D721Med (cell line): ENCODE measurements around the gene PTMS.

Source experiments
- DNase-seq: peaks from one replicate; pipeline ENCODE4 v3.0.0; 2011; ENCODE audit warnings: low spot score; ENCODE audit not compliant: insufficient read length
- FAIRE-seq: peaks from 2 replicates; lab custom pipeline; 2011; peaks lifted over from hg19 to GRCh38; lab: Jason Lieb, UNC
- CTCF ChIP-seq: IDR thresholded peaks from 2 replicates; pipeline ENCODE4 v1.5.1; 2012; ENCODE audit warnings: mild to moderate bottlenecking, control low read depth; ENCODE audit not compliant: insufficient read depth; ENCODE audit errors: missing control alignments

The PTMS gene

GRCh38 chr12:6810758-6811157 lies 44.6 kb downstream of the PTMS start:
- DNase-seq (no peak), FAIRE-seq (no peak)
- TF ChIP-seq CTCF: no peak

GRCh38 chr12:6813363-6813762 lies 47.2 kb downstream of the PTMS start:
- FAIRE-seq (no peak), DNase-seq (no peak)
- TF ChIP-seq CTCF: no peak

- FAIRE-seq: no peak
Observed at GRCh38 chr12:6816598-6816997, 50.4 kb downstream of the PTMS start.

GRCh38 chr12:6817098-6817497 lies 50.9 kb downstream of the PTMS start:
- TF ChIP-seq CTCF: no peak
- FAIRE-seq (no peak), DNase-seq (no peak)

More at GRCh38 chr12:6816598-6816997, 50.4 kb downstream of the PTMS start:
- no peak for DNase-seq
- no peak for TF ChIP-seq CTCF

GRCh38 chr12:6817662-6818157 lies 51.5 kb downstream of the PTMS start:
- FAIRE-seq: no peak
- DNase-seq: no peak
- no peak for TF ChIP-seq CTCF

- no peak for TF ChIP-seq CTCF
- no peak for FAIRE-seq
- DNase-seq: no peak
Observed at GRCh38 chr12:6818222-6818621, 52.1 kb downstream of the PTMS start.

GRCh38 chr12:6818645-6819044 lies 52.5 kb downstream of the PTMS start:
- no peak for FAIRE-seq
- TF ChIP-seq CTCF: no peak
- DNase-seq: no peak
